8988T (cell line): ENCODE results near the gene GHR.

Source experiments
- DNase-seq: peaks from one replicate; pipeline ENCODE4 v3.0.0; 2011

Gene GHR

GRCh38 chr5:42467572-42467971 lies 44.3 kb downstream of the GHR start:
- no peak for DNase-seq

DNA sequence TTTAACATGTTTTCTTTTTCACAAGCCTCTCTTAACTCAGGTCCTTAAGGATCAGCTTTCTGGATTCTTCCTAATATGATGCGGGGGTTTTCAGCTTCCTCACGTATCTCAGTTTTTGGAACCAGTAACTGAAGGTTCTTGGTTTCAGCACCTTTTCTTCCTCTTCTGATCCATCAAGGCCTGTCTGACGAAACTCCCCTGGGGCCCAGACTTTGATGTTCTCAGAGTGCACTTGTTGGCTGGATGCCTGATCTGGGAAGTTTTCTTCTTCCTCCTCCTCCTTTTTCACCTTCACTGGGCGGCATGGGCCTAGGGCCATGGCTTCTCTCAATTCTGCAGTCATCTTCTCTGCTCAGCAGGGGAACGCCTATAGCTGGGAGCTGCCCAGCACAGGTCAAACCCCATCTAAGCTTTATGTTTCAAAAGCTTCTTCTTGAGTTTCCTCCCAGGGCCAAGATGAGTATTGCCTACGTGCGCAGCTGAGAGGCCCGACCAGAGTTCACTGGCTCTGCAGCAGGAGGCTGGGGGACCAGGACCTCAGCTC lies 44.8 kb downstream of the GHR start:
- no peak for DNase-seq

GRCh38 chr5:42483472-42484154 lies 60.4 kb downstream of the GHR start:
- no peak for DNase-seq

DNA sequence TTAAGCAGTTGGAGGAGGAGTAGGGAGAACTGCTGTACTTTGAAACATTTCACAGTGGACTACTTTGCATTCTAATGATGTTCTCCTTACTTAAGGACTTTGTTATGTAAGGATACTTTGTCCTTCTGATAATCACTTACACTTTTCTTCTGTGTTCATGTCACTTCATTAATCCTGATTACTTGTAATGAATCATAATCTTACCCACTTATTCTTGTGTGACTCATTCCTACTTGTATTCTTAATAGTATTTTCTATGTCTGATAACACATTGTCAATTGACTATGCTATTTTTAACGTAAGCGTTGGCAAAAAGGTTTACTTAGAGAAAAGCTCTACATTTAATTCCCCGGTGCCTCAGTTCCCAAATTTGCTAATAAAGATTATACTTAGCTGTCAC lies 63.8 kb downstream of the GHR start:
- DNase-seq = no peak

GRCh38 chr5:42487821-42488220 lies 64.6 kb downstream of the GHR start:
- no peak for DNase-seq

- no peak for DNase-seq
Observed at GRCh38 chr5:42490831-42491230, 67.6 kb downstream of the GHR start.

- no peak for DNase-seq
Observed at GRCh38 chr5:42491699-42492098, 68.5 kb downstream of the GHR start.

- DNase-seq = no peak
Observed at GRCh38 chr5:42492974-42493373, 69.7 kb downstream of the GHR start.

- DNase-seq = no peak
Observed at GRCh38 chr5:42494414-42494813, 71.2 kb downstream of the GHR start.

DNA sequence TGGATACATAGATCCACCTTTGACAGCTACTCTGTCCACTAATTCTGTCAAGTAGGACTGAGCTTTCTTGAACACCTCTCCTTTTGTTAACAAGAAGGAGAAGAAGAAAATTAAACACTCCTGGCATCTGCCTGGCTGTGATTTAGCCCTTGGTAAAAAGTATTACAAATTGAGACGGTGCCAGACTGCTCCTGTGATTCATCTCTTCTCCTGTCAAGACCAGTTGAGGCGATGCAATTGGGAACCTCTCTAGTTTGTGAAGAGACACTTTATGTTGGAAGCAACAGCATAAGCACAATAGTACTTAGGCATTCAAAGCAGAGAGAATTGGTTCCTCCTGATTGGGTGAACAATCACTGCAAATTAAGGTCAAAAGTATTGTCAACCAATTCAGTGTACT lies 72.7 kb downstream of the GHR start:
- no peak for DNase-seq

DNA sequence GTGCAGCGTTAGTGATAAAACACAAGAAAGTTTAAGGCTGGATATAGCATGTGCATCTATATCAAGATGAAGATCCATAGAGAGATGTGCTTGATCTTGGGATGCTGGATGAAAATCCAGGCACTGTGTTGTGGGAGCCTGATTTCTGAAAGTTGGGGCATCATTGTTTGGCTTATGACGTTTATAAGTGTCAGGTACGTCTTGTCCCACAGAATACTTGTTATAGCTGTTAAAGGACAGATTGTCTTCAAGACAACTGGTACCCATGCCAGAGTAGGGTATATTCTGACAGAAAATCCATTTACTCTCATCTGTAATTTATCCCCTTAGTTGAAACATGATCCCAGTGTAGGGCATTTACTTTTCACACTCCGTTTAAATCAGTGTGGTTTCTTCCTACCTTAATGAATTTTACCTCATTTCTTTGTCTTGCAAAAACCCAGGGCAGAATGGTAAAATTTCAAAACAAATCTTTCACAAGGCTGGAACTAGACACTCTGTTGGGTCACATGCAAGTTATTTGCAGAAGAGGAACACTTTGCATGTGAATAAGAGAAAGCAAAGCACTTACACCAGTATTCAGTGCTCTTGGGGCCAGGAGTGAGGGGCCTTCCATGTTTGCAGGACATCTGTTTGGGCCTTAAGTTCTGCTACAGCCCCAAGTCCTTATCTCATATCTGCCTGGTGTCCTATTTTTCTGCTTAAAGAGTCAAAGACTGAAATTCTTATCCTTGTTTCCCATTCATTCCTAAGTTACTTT lies 73.3 kb downstream of the GHR start:
- no peak for DNase-seq

DNA sequence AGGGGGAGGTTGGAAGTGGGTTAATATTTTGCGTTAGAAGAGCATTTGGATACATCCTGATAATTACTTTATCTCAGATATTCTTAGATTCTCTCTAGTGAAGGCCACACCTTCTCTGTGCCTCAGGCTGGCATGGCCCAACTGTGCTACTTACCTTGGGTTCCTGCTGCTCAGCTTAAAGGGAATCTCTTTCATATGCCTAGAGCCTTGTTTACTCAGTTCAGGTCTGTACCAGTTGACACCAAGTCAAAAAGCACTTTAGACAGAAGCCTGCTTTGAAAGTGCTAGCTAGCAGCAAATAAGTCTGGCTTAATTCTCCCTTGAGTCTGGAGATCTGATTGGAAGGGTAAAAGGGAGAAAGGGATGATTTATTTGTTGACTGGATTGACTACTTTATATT lies 74.8 kb downstream of the GHR start:
- no peak for DNase-seq

- no peak for DNase-seq
Observed at GRCh38 chr5:42499016-42499415, 75.8 kb downstream of the GHR start.

GRCh38 chr5:42500003-42500599 lies 76.9 kb downstream of the GHR start:
- no peak for DNase-seq

- DNase-seq = no peak
Observed at GRCh38 chr5:42502613-42503470, 79.6 kb downstream of the GHR start.

- DNase-seq = no peak
Observed at GRCh38 chr5:42506662-42507061, 83.4 kb downstream of the GHR start.

GRCh38 chr5:42507451-42508097 lies 84.3 kb downstream of the GHR start:
- no peak for DNase-seq

DNA sequence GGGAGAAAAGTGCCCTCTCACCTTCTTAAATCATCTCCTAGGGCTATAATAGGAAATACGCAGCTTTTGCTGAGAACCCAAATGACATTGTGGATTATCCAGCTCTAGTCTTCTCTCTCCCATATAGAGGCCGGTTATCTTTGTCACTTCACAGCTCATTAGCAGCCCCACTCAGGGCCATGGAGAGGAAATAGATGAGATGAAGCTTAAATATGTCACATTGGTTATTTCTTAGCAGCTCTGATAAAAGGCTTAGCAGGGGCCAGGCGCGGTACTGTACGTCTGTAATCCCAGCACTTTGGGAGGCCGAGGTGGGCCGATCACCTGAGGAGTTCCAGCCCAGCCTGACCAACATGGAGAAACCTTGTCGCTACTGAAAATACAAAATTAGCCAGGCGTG lies 90.0 kb downstream of the GHR start:
- no peak for DNase-seq

DNA sequence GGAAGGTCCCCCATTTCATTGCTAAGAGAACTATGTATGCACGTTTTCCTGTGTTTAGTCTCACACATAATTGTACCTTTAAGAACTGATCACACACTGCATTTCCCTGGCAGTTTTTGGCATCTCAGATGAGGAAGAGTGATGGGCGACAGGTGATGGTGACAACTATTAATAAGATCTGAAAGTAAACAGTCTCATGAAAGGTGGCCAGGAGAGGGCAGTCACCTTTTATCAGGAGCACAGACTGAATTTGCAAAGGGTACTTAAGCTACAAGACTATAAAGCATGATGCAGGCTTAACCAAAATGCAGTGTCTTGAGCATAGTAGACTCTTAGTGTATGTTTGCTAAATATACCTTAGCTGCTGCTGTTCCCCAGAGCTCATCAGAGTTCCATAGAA lies 91.5 kb downstream of the GHR start:
- DNase-seq = no peak

GRCh38 chr5:42515504-42515903 lies 92.3 kb downstream of the GHR start:
- no peak for DNase-seq

DNA sequence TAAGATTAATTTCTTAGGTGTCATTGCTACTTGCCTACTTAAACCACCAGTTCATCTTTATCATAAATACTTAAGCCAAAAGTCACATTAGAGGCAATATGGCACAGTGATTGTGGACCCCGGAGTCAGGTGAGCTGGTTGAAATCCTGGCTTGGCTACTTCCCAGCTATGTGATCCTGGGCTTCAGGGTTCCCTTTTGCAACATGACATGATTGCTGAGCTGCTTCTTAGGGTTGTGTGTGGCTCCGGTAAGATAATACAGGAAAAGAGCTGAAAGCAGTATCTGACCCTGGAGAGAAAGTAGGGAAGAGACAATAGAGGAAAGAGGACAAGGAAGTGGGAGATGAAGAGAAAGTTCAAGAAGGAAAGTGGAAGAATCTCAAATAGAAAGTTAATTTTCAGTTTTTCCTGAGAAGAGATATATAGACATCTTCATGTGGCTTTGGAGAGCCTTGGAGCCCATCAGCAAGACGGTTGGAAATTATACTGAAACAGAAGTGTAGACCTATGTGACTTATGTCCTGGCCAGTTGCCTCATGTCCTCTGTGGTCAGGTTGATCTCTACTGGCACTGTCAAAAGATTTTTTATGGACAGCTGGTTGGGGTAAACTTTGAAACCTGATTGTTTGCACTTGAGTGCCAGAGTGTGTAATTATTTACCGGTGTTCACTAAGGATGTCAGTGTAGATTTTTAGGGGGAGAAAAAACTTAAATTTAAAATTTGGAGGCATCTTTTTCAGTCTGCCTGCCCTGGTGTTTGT lies 93.2 kb downstream of the GHR start:
- no peak for DNase-seq

GRCh38 chr5:42517164-42517563 lies 93.9 kb downstream of the GHR start:
- no peak for DNase-seq
